ENCODE results near the gene AGRP. TPM values are rescaled to one million over a fixed set of nuclear protein-coding genes. Genes with fewer than 3 reads are reported as not detected.

AGRP gene
- total RNA-seq, 1 experiment from 2014 or later: not detected

- Mint-ChIP-seq H3K9me3 (no peaks in the 10 kb centered on the region), H3K27me3 (ENCODE audit: low read depth) (no peaks in the 10 kb centered on the region), H3K4me1 (peaks cover 6% of the 10 kb centered on the region), H3K4me3 (no peak overlapping the region), H3K36me3 (peaks cover 3% of the 10 kb centered on the region; the same call in 1 of the 2 replicates), H3K27ac (no peak overlapping the region)
- DNase-seq (ENCODE audit: low spot score) (no peak), ATAC-seq (no peak)
- POLR2A ChIA-PET: interaction anchor here (1.0 kb wide), 1 partner anchor 10 kb away, joined by 5 read pairs; the partner anchor contains the start of gene HSD11B2
- CTCF ChIA-PET: interaction anchor here (0.6 to 12.8 kb wide), 5 partner anchors 9 to 473 kb away, joined by 3 to 234 read pairs (median 9); partner anchors contain the start of genes HSD11B2, KCTD19 and LRRC36
- no peak for TF ChIP-seq SMAD3 (CRISPR knock-in tag; IDR thresholded peaks at IDR 0.05; ENCODE audit: borderline replicate concordance)
- TF ChIP-seq ZNF138 (CRISPR knock-in tag; conservative IDR thresholded peaks at IDR 0.05): no peak
- TF ChIP-seq NFE2L1 (CRISPR knock-in tag; IDR thresholded peaks at IDR 0.05): no peak
- TF ChIP-seq RELA (CRISPR knock-in tag; IDR thresholded peaks at IDR 0.05; ENCODE audit: borderline replicate concordance): no peak
- TF ChIP-seq NFATC4 (CRISPR knock-in tag; IDR thresholded peaks at IDR 0.05): no peak
- TF ChIP-seq KAT7 (CRISPR knock-in tag; IDR thresholded peaks at IDR 0.05; ENCODE audit: borderline replicate concordance): no peak
- no peak for TF ChIP-seq GTF2I (CRISPR knock-in tag; conservative IDR thresholded peaks at IDR 0.05)
- no peak for TF ChIP-seq ATF6 (CRISPR knock-in tag; IDR thresholded peaks at IDR 0.05)
- no peak for TF ChIP-seq ESRRA (CRISPR knock-in tag; IDR thresholded peaks at IDR 0.05; ENCODE audit: borderline replicate concordance)
- TF ChIP-seq ZNF532 (CRISPR knock-in tag; IDR thresholded peaks at IDR 0.05; ENCODE audit: borderline replicate concordance): no peak
- TF ChIP-seq CTCF (IDR thresholded peaks at IDR 0.05): no peak
- TF ChIP-seq E2F1 (CRISPR knock-in tag; IDR thresholded peaks at IDR 0.05): no peak
- no peak for TF ChIP-seq SP1 (CRISPR knock-in tag; conservative IDR thresholded peaks at IDR 0.05)
- TF ChIP-seq ZNF232 (CRISPR knock-in tag; IDR thresholded peaks at IDR 0.05): no peak
- no peak for TF ChIP-seq AR (CRISPR knock-in tag; IDR thresholded peaks at IDR 0.05)
- TF ChIP-seq ZNF121 (CRISPR knock-in tag; IDR thresholded peaks at IDR 0.05): no peak
Observed at GRCh38 chr16:67441271-67441753, 42.0 kb downstream of the AGRP start.
